ENCODE measurements around the gene RNF32. TPM values are rescaled to one million over a fixed set of nuclear protein-coding genes. Genes with fewer than 3 reads are reported as not detected.
"Not testable (repeated sequence)": the region's sequence is repeated elsewhere in the genome, so short reads cannot be mapped to it uniquely, and the experiment has no call there.

The RNF32 gene
- total RNA-seq, 1 experiment from 2014 or later: 3.0 TPM

- CTCF ChIA-PET: interaction anchor here (0.6 kb wide), 2 partner anchors 9 to 1480 kb away, joined by 3 read pairs; no protein-coding TSS in a partner anchor
- Mint-ChIP-seq H3K36me3 (ENCODE audit: insufficient read depth, unreplicated experiment) (peaks cover 6% of the 10 kb centered on the region), H3K4me3 (ENCODE audit: unreplicated experiment) (no peak overlapping the region), H3K27me3 (ENCODE audit: insufficient read depth, unreplicated experiment) (no peaks in the 10 kb centered on the region), H3K9me3 (ENCODE audit: unreplicated experiment) (peaks cover 15% of the 10 kb centered on the region), H3K27ac (ENCODE audit: low read depth, unreplicated experiment) (no peak overlapping the region), H3K4me1 (ENCODE audit: insufficient read depth, unreplicated experiment) (no peaks in the 10 kb centered on the region)
- no peak for DNase-seq (ENCODE audit: unreplicated experiment)
- no TSS peak for BruUV-seq (replicated peaks)
- TF ChIP-seq CTCF (IDR thresholded peaks at IDR 0.05; ENCODE audit: unreplicated experiment): no peak
- POLR2A ChIA-PET: interaction anchor here (0.7 kb wide), 1 partner anchor 238 kb away, joined by 3 read pairs; no protein-coding TSS in a partner anchor
- intact Hi-C loops (cut with micrococcal nuclease): no loop called here
Observed at GRCh38 chr7:156691764-156692163, 51.2 kb downstream of the RNF32 start.

GRCh38 chr7:156692849-156693248 is 52.3 kb downstream of the RNF32 start:
- H3K4me1 Mint-ChIP-seq (ENCODE audit: insufficient read depth, unreplicated experiment): no peaks in the 10 kb centered on the region
- no peak for TF ChIP-seq CTCF (IDR thresholded peaks at IDR 0.05; ENCODE audit: unreplicated experiment)
- intact Hi-C loops (cut with micrococcal nuclease): no loop called here
- BruUV-seq (replicated peaks): no TSS peak
- DNase-seq (ENCODE audit: unreplicated experiment): no peak
- peaks cover 19% of the 10 kb centered on the region for H3K9me3 Mint-ChIP-seq (ENCODE audit: unreplicated experiment)
- H3K27me3 Mint-ChIP-seq (ENCODE audit: insufficient read depth, unreplicated experiment): no peaks in the 10 kb centered on the region
- no peak overlapping the region for H3K4me3 Mint-ChIP-seq (ENCODE audit: unreplicated experiment)
- CTCF ChIA-PET: no interaction called here
- H3K27ac Mint-ChIP-seq (ENCODE audit: low read depth, unreplicated experiment): no peak overlapping the region
- POLR2A ChIA-PET: interaction anchor here (0.7 to 1.0 kb wide), 2 partner anchors 25 to 868 kb away, joined by 3 read pairs; no protein-coding TSS in a partner anchor
- H3K36me3 Mint-ChIP-seq (ENCODE audit: insufficient read depth, unreplicated experiment): peaks cover 17% of the 10 kb centered on the region

- intact Hi-C loops (cut with micrococcal nuclease): no loop called here
- Mint-ChIP-seq H3K4me3 (ENCODE audit: unreplicated experiment) (no peak overlapping the region), H3K36me3 (ENCODE audit: insufficient read depth, unreplicated experiment) (peaks cover 22% of the 10 kb centered on the region), H3K27ac (ENCODE audit: low read depth, unreplicated experiment) (no peak overlapping the region), H3K9me3 (ENCODE audit: unreplicated experiment) (peaks cover 19% of the 10 kb centered on the region), H3K4me1 (ENCODE audit: insufficient read depth, unreplicated experiment) (no peaks in the 10 kb centered on the region), H3K27me3 (ENCODE audit: insufficient read depth, unreplicated experiment) (no peaks in the 10 kb centered on the region)
- TF ChIP-seq CTCF (IDR thresholded peaks at IDR 0.05; ENCODE audit: unreplicated experiment): no peak
- BruUV-seq (replicated peaks): no TSS peak
- POLR2A ChIA-PET: interaction anchor here (0.8 kb wide), 2 partner anchors 41 to 143 kb away, joined by 3 to 4 read pairs; no protein-coding TSS in a partner anchor
- CTCF ChIA-PET: no interaction called here
- DNase-seq (ENCODE audit: unreplicated experiment): no peak
Observed at GRCh38 chr7:156693627-156694026, 53.1 kb downstream of the RNF32 start.

- H3K4me3 Mint-ChIP-seq (ENCODE audit: unreplicated experiment); intact Hi-C loops (cut with micrococcal nuclease); H3K4me1 Mint-ChIP-seq (ENCODE audit: insufficient read depth, unreplicated experiment); CTCF ChIA-PET; H3K27ac Mint-ChIP-seq (ENCODE audit: low read depth, unreplicated experiment); BruUV-seq (replicated peaks); DNase-seq (ENCODE audit: unreplicated experiment); H3K27me3 Mint-ChIP-seq (ENCODE audit: insufficient read depth, unreplicated experiment): not testable (repeated sequence)
- POLR2A ChIA-PET: interaction anchor here (0.7 kb wide), 1 partner anchor 251 kb away, joined by 3 read pairs; no protein-coding TSS in a partner anchor
- H3K9me3 Mint-ChIP-seq (ENCODE audit: unreplicated experiment): peaks cover 18% of the 10 kb centered on the region
- H3K36me3 Mint-ChIP-seq (ENCODE audit: insufficient read depth, unreplicated experiment): peaks cover 40% of the 10 kb centered on the region
Observed at GRCh38 chr7:156697283-156697682, 56.7 kb downstream of the RNF32 start.

- DNase-seq (ENCODE audit: unreplicated experiment); intact Hi-C loops (cut with micrococcal nuclease); H3K4me3 Mint-ChIP-seq (ENCODE audit: unreplicated experiment); H3K9me3 Mint-ChIP-seq (ENCODE audit: unreplicated experiment); H3K27ac Mint-ChIP-seq (ENCODE audit: low read depth, unreplicated experiment); H3K4me1 Mint-ChIP-seq (ENCODE audit: insufficient read depth, unreplicated experiment); H3K27me3 Mint-ChIP-seq (ENCODE audit: insufficient read depth, unreplicated experiment); BruUV-seq (replicated peaks): not testable (repeated sequence)
- POLR2A ChIA-PET: interaction anchor here (0.6 kb wide), 1 partner anchor 10 kb away, joined by 3 read pairs; no protein-coding TSS in a partner anchor
- H3K36me3 Mint-ChIP-seq (ENCODE audit: insufficient read depth, unreplicated experiment): peaks cover 40% of the 10 kb centered on the region
- CTCF ChIA-PET: interaction anchor here (0.6 kb wide), 1 partner anchor 85 kb away, joined by 3 read pairs; no protein-coding TSS in a partner anchor
Observed at GRCh38 chr7:156698512-156698911, 57.9 kb downstream of the RNF32 start.

- H3K4me3 Mint-ChIP-seq (ENCODE audit: unreplicated experiment); CTCF ChIA-PET; POLR2A ChIA-PET; H3K27ac Mint-ChIP-seq (ENCODE audit: low read depth, unreplicated experiment); BruUV-seq (replicated peaks); H3K27me3 Mint-ChIP-seq (ENCODE audit: insufficient read depth, unreplicated experiment); DNase-seq (ENCODE audit: unreplicated experiment); intact Hi-C loops (cut with micrococcal nuclease); H3K9me3 Mint-ChIP-seq (ENCODE audit: unreplicated experiment): not testable (repeated sequence)
- H3K36me3 Mint-ChIP-seq (ENCODE audit: insufficient read depth, unreplicated experiment): peaks cover 33% of the 10 kb centered on the region
- peaks cover 13% of the 10 kb centered on the region for H3K4me1 Mint-ChIP-seq (ENCODE audit: insufficient read depth, unreplicated experiment)
Observed at GRCh38 chr7:156701787-156702186, 61.2 kb downstream of the RNF32 start.

All from MCF 10A (cell line).